MM.1S (cell line): Measurements from ENCODE around the gene ART1.
"Not testable (repeated sequence)": the region's sequence is repeated elsewhere in the genome, so short reads cannot be mapped to it uniquely, and the experiment has no call there.

Experiments used
- DNase-seq: peaks from one replicate; pipeline ENCODE4 v3.0.0-alpha.2; 2015
- H2AFZ ChIP-seq: fragments of 300-600 bp; sonication (generic); 2 replicates; pipeline ENCODE4 v1.6.0; 2016; ENCODE audit warnings: antibody characterized with exemption, low read length
- H3F3A ChIP-seq: fragments of 300-600 bp; sonication (generic); 2 replicates; pipeline ENCODE4 v1.6.1; 2016; ENCODE audit warnings: mild to moderate bottlenecking, antibody characterized with exemption, low read length, moderate library complexity, mixed read lengths; ENCODE audit not compliant: insufficient read depth
- H3K27ac ChIP-seq: fragments of 300-600 bp; sonication (generic); 2 replicates; pipeline ENCODE4 v1.5.1; 2016; ENCODE audit warnings: mild to moderate bottlenecking, low read length
- H3K27me3 ChIP-seq: fragments of 300-600 bp; sonication (generic); replicated peaks from 2 replicates; pipeline ENCODE4 v1.6.0; 2016; ENCODE audit warnings: low read length; ENCODE audit not compliant: insufficient read depth
- H3K36me3 ChIP-seq: fragments of 300-600 bp; sonication (generic); replicated peaks from 2 replicates; pipeline ENCODE4 v1.6.1; 2016; ENCODE audit warnings: mild to moderate bottlenecking, low read length, mixed read lengths; ENCODE audit not compliant: insufficient read depth
- H3K4me1 ChIP-seq: fragments of 300-600 bp; sonication (generic); 2 replicates; pipeline ENCODE4 v1.6.1; 2016; ENCODE audit warnings: low read length, mixed read lengths
- H3K4me2 ChIP-seq: fragments of 300-600 bp; sonication (generic); 2 replicates; pipeline ENCODE4 v1.6.0; 2016; ENCODE audit warnings: low read depth, low read length
- H3K4me3 ChIP-seq: fragments of 300-600 bp; sonication (generic); 2 replicates; pipeline ENCODE4 v1.5.1; 2016; ENCODE audit warnings: low read length, mixed read lengths
- H3K79me2 ChIP-seq: fragments of 300-600 bp; sonication (generic); 2 replicates; pipeline ENCODE4 v1.6.1; 2016; ENCODE audit warnings: mixed run types, low read length, mixed read lengths
- H3K9ac ChIP-seq: fragments of 300-600 bp; sonication (generic); 2 replicates; pipeline ENCODE4 v1.6.1; 2016; ENCODE audit warnings: low read length, mixed read lengths
- H3K9me2 ChIP-seq: fragments of 300-600 bp; sonication (generic); replicated peaks from 2 replicates; pipeline ENCODE4 v1.6.1; 2016; ENCODE audit warnings: mild to moderate bottlenecking, low read length, mixed read lengths; ENCODE audit not compliant: insufficient read depth
- H3K9me3 ChIP-seq: fragments of 300-600 bp; sonication (generic); replicated peaks from 2 replicates; pipeline ENCODE4 v1.6.1; 2016; ENCODE audit warnings: mild to moderate bottlenecking, low read length, mixed read lengths; ENCODE audit not compliant: insufficient read depth
- H4K20me1 ChIP-seq: fragments of 300-600 bp; sonication (generic); 2 replicates; pipeline ENCODE4 v1.6.1; 2016; ENCODE audit warnings: mild to moderate bottlenecking, low read length, moderate library complexity, mixed read lengths; ENCODE audit not compliant: insufficient read depth
- CTCF ChIP-seq: fragments of 300-600 bp; sonication (generic); IDR thresholded peaks from 2 replicates; pipeline ENCODE4 v1.5.1; 2016; ENCODE audit warnings: antibody characterized with exemption, low read length, mixed read lengths
- EZH2 ChIP-seq: fragments of 300-600 bp; sonication (generic); optimal IDR thresholded peaks from 2 replicates; pipeline ENCODE3; 2017; ENCODE audit warnings: low read depth, mild to moderate bottlenecking, antibody characterized with exemption, low read length, mixed read lengths
- EZH2phosphoT487 ChIP-seq: fragments of 300-600 bp; sonication (generic); IDR thresholded peaks from 2 replicates; pipeline ENCODE4 v1.6.1; 2018; ENCODE audit warnings: antibody characterized with exemption, low read length

The ART1 gene

GRCh38 chr11:3655547-3655946 lies 10.6 kb downstream of the ART1 start:
- no peak for TF ChIP-seq CTCF
- TF ChIP-seq EZH2phosphoT487, result no peak
- TF ChIP-seq EZH2, result no peak
- Histone ChIP-seq H3F3A (no peaks in the 10 kb centered on the region), H2AFZ (no peak overlapping the region), H3K4me1 (no peaks in the 10 kb centered on the region), H3K4me3 (no peak overlapping the region), H3K79me2 (no peaks in the 10 kb centered on the region), H3K9me2 (no peaks in the 10 kb centered on the region), H3K9me3 (no peaks in the 10 kb centered on the region), H4K20me1 (no peaks in the 10 kb centered on the region), H3K27me3 (no peaks in the 10 kb centered on the region), H3K27ac (no peak overlapping the region), H3K4me2 (no peak overlapping the region), H3K36me3 (no peaks in the 10 kb centered on the region), H3K9ac (no peak overlapping the region)
- DNase-seq, result no peak

GRCh38 chr11:3657331-3657730 lies 12.4 kb downstream of the ART1 start:
- H3K27me3 ChIP-seq, DNase-seq, H3K4me1 ChIP-seq, H3K9ac ChIP-seq, H3K27ac ChIP-seq, H3F3A ChIP-seq, H4K20me1 ChIP-seq, H3K9me3 ChIP-seq, H2AFZ ChIP-seq, H3K4me2 ChIP-seq, H3K4me3 ChIP-seq, H3K79me2 ChIP-seq, H3K9me2 ChIP-seq, H3K36me3 ChIP-seq: not testable (repeated sequence)

- no peak for DNase-seq
- no peak for TF ChIP-seq EZH2
- no peak for TF ChIP-seq CTCF
- TF ChIP-seq EZH2phosphoT487, result no peak
- no peaks in the 10 kb centered on the region for H3K79me2 ChIP-seq
These were observed 13.3 kb downstream of the ART1 start for GRCh38 chr11:3658252-3658651.

DNA sequence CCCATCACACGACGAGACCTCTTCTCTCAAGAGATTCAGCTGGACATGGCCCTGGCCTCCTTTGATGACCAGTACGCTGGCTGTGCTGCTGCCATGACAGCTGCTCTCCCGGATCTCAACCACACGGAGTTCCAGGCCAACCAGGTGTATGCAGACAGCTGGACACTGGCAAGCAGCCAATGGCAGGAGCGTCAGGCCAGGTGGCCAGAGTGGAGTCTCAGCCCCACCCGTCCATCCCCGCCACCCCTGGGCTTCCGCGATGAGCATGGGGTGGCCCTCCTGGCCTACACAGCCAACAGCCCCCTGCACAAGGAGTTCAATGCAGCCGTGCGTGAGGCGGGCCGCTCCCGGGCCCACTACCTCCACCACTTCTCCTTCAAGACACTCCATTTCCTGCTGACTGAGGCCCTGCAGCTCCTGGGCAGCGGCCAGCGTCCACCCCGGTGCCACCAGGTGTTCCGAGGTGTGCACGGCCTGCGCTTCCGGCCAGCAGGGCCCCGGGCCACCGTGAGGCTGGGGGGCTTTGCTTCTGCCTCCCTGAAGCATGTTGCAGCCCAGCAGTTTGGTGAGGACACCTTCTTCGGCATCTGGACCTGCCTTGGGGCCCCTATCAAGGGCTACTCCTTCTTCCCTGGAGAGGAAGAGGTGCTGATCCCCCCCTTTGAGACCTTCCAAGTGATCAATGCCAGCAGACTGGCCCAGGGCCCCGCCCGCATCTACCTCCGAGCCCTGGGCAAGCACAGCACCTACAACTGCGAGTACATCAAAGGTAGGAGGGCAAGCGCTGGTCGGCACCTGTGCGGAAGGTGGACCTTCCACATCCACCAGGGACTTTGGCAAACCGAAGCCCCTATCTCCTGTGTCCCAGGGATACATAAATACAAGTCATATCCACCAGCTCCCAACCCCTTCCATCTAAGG lies 14.9 kb downstream of the ART1 start:
- no peaks in the 10 kb centered on the region for H3K9me2 ChIP-seq
- H2AFZ ChIP-seq, result no peak overlapping the region
- no peaks in the 10 kb centered on the region for H3K79me2 ChIP-seq
- no peak for TF ChIP-seq CTCF
- no peak for TF ChIP-seq EZH2phosphoT487
- TF ChIP-seq EZH2, result no peak
- H3K9me3 ChIP-seq, result no peaks in the 10 kb centered on the region
- no peaks in the 10 kb centered on the region for H3K27me3 ChIP-seq
- no peak overlapping the region for H3K4me2 ChIP-seq
- H3K4me1 ChIP-seq, result no peaks in the 10 kb centered on the region
- H3K9ac ChIP-seq, result no peak overlapping the region
- H4K20me1 ChIP-seq, result no peaks in the 10 kb centered on the region
- no peak overlapping the region for H3K27ac ChIP-seq
- no peak for DNase-seq
- no peaks in the 10 kb centered on the region for H3F3A ChIP-seq
- H3K36me3 ChIP-seq, result no peaks in the 10 kb centered on the region
- H3K4me3 ChIP-seq, result no peak overlapping the region

More at GRCh38 chr11:3658252-3658651, 13.3 kb downstream of the ART1 start:
- Histone ChIP-seq H3K4me2 (no peak overlapping the region), H3K4me1 (no peaks in the 10 kb centered on the region), H3K4me3 (no peak overlapping the region), H3F3A (no peaks in the 10 kb centered on the region), H3K27me3 (no peaks in the 10 kb centered on the region), H3K9ac (no peak overlapping the region), H3K27ac (no peak overlapping the region), H3K9me2 (no peaks in the 10 kb centered on the region), H4K20me1 (no peaks in the 10 kb centered on the region), H3K36me3 (no peaks in the 10 kb centered on the region), H2AFZ (no peak overlapping the region), H3K9me3 (no peaks in the 10 kb centered on the region)
